ENCODE results near the gene APOO.

APOO gene

GRCh38 chrX:23907498-23908218 lies at the start of gene APOO, which contains the start of gene CXorf58:
Gene APOO, minus strand, starts transcription at chrX:23907938. Its CDS starts 236 bp downstream, at chrX:23907702.
Gene CXorf58, plus strand, starts transcription at chrX:23908006. Its CDS starts 2,297 bp downstream, at chrX:23910303.
- peak; percentile 70 for TF ChIP-seq CTCF (IDR thresholded peaks at IDR 0.05; ENCODE audit: extremely low read depth, insufficient read depth, missing control alignments)
- in situ Hi-C loops (cut with MboI; ENCODE audit: low pct_unique_long_range_greater_than_20kb, low sequenced_read_pairs, unreplicated experiment) = loop anchor here (10.0 to 25.0 kb wide), 2 partner anchors 213 to 330 kb away; no protein-coding TSS in a partner anchor
- peak; percentile 91 for DNase-seq (ENCODE audit: low spot score)

GRCh38 chrX:23954396-23954795 lies 46.7 kb upstream of the APOO start:
- TF ChIP-seq CTCF (IDR thresholded peaks at IDR 0.05; ENCODE audit: extremely low read depth, insufficient read depth, missing control alignments) = no peak
- in situ Hi-C loops (cut with MboI; ENCODE audit: low pct_unique_long_range_greater_than_20kb, low sequenced_read_pairs, unreplicated experiment) = no loop called here
- DNase-seq (ENCODE audit: low spot score) = no peak

- DNase-seq (ENCODE audit: low spot score) = no peak
- in situ Hi-C loops (cut with MboI; ENCODE audit: low pct_unique_long_range_greater_than_20kb, low sequenced_read_pairs, unreplicated experiment) = no loop called here
- no peak for TF ChIP-seq CTCF (IDR thresholded peaks at IDR 0.05; ENCODE audit: extremely low read depth, insufficient read depth, missing control alignments)
These were observed 46.2 kb upstream of the APOO start for GRCh38 chrX:23953908-23954269.

- DNase-seq (ENCODE audit: low spot score) = peak; percentile 69
- in situ Hi-C loops (cut with MboI; ENCODE audit: low pct_unique_long_range_greater_than_20kb, low sequenced_read_pairs, unreplicated experiment) = no loop called here
These were observed 45.5 kb upstream of the APOO start for GRCh38 chrX:23952984-23953907.

GRCh38 chrX:23952391-23952790 lies 44.7 kb upstream of the APOO start:
- no peak for DNase-seq (ENCODE audit: low spot score)
- in situ Hi-C loops (cut with MboI; ENCODE audit: low pct_unique_long_range_greater_than_20kb, low sequenced_read_pairs, unreplicated experiment) = no loop called here
- TF ChIP-seq CTCF (IDR thresholded peaks at IDR 0.05; ENCODE audit: extremely low read depth, insufficient read depth, missing control alignments) = no peak

More at GRCh38 chrX:23952984-23953907, 45.5 kb upstream of the APOO start:
- TF ChIP-seq CTCF (IDR thresholded peaks at IDR 0.05; ENCODE audit: extremely low read depth, insufficient read depth, missing control alignments) = no peak

- in situ Hi-C loops (cut with MboI; ENCODE audit: low pct_unique_long_range_greater_than_20kb, low sequenced_read_pairs, unreplicated experiment) = no loop called here
- TF ChIP-seq CTCF (IDR thresholded peaks at IDR 0.05; ENCODE audit: extremely low read depth, insufficient read depth, missing control alignments) = no peak
- no peak for DNase-seq (ENCODE audit: low spot score)
These were observed 37.5 kb upstream of the APOO start for GRCh38 chrX:23945206-23945605.

Measured in GM13977 (cell line).